ENCODE data around the gene NOD2. TPM values are rescaled to one million over a fixed set of nuclear protein-coding genes. Genes with fewer than 3 reads are reported as not detected.

NOD2 gene
- total RNA-seq, 1 donor from 2014 or later, result 0.46 TPM

DNA sequence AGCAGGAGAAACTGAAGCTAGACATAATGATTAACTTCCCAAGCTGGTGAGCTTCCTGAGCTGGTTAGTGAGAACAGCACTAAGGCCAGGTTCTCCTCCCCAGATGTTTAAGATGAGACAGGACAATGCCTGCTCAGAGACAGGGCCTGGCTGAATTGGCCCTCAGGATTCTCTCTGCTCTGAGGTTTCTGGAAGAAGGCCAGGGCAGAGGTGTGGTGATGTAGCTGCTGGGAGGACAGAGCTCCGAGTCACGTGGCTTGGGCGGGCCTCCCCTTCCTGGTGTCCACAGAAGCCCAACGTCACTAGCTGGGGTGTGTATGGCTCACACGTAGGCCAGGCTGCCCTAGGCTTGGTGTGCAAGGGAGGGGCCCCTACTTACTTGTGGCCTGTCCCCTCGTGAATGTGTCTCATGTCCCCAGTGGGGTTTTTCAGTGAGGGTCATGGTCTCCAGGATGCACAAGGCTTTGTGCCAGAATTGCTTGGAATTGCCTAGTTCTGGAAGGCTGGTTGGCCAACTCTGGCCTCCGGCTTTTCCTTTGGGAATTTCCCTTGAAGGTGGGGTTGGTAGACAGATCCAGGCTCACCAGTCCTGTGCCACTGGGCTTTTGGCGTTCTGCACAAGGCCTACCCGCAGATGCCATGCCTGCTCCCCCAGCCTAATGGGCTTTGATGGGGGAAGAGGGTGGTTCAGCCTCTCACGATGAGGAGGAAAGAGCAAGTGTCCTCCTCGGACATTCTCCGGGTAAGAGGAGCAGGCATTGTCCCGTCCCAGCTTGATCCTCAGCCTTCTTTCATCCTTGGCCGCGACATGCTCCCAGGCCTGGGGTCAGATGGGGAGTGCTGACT lies 3.4 kb downstream of the NOD2 start:
- H3K27me3 ChIP-seq (ENCODE audit: control insufficient read depth, insufficient read depth, low read length), result peaks cover 18% of the 10 kb centered on the region
- TF ChIP-seq CTCF (IDR thresholded peaks at IDR 0.05; ENCODE audit: insufficient read depth, low read length, poor library complexity, severe bottlenecking), result no peak
- no peak overlapping the region for H3K4me3 ChIP-seq (ENCODE audit: low read depth, low read length)
- H3K36me3 ChIP-seq (ENCODE audit: control insufficient read depth, insufficient read depth, low read length), result no peaks in the 10 kb centered on the region
- DNase-seq (ENCODE audit: low read depth), result no peak

DNA sequence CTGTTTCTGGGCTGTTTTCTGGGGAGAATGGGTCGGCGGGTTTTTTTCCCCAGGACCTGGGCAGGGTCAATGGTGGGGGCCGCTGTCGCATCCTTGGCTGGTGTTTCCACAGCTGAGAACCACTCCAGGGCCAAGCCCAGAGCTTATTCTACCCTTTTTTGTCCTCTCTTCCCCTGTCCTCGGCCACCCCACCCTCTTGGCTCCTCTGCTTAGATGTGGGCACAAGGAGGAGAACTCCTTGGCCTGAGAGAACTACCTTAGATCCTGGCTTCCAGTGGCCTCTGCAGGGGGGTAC lies 4.0 kb downstream of the NOD2 start:
- H3K36me3 ChIP-seq (ENCODE audit: control insufficient read depth, insufficient read depth, low read length), result no peaks in the 10 kb centered on the region
- no peak for DNase-seq (ENCODE audit: low read depth)

DNA sequence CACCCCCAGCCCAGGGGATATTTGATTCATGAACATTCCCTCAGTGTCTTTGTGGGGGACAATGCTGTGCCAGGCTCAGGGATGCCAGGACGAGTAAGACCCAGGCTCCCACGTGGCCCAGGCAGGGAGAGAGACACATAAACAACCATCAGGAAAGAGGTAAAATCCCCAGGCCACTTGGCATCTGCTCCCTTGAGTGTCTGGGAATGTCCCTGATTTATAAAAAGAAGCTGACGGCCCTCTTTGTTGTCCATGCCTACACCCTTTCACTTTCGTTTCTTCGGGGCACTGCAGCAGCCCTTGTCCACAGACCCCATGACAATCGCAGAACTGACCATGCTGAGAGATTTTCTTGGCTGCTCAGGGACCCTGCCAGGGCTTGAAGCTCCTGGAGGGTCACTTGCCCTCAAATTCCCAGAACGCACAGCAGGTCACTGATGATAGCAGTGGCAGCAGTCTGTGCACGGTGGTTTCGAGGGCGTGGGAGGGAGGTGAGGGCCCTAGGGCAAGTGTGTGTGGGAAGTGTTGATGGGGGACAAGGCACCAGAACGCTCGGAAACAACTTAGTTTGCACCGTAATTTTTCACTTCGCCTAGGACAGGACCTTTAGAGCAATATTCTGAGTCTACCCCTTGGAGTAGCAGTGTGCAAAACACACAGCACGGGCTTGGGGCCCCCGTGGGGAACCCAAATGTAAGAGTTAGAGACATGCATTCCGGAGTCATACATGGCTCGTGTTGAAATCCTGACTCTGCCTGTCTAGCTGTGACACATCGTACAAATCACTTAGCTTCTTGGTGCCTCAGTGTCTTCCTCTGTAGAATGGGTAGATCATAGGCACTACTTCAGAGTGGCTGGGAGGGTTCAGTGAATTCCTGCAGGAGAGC lies 4.7 kb downstream of the NOD2 start:
- no peaks in the 10 kb centered on the region for H3K36me3 ChIP-seq (ENCODE audit: control insufficient read depth, insufficient read depth, low read length)
- no peak overlapping the region for H3K4me3 ChIP-seq (ENCODE audit: low read depth, low read length)

More for the DNA sequence above, 4.0 kb downstream of the NOD2 start:
- no peak for TF ChIP-seq CTCF (IDR thresholded peaks at IDR 0.05; ENCODE audit: insufficient read depth, low read length, poor library complexity, severe bottlenecking)
- Histone ChIP-seq H3K27me3 (ENCODE audit: control insufficient read depth, insufficient read depth, low read length) (peaks cover 18% of the 10 kb centered on the region), H3K4me3 (ENCODE audit: low read depth, low read length) (no peak overlapping the region)

DNA sequence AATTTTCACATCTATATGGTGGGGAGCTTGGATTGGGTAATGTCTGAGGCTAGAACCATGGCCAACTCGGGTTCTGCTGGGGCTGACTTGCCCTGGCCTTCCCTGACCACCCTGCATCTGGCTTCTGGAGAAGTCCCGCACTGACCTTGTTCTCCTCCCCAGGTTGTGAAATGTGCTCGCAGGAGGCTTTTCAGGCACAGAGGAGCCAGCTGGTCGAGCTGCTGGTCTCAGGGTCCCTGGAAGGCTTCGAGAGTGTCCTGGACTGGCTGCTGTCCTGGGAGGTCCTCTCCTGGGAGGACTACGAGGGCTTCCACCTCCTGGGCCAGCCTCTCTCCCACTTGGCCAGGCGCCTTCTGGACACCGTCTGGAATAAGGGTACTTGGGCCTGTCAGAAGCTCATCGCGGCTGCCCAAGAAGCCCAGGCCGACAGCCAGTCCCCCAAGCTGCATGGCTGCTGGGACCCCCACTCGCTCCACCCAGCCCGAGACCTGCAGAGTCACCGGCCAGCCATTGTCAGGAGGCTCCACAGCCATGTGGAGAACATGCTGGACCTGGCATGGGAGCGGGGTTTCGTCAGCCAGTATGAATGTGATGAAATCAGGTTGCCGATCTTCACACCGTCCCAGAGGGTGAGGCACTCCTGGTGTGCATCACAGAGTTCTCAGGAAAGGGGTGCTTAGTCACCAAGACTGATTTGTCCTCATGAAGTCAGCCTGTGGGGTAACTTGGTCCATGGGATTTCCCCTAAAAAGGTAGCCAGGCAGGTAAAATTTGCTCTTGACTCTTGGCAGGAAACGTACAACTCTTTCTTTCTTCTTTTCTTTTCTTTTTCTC lies 6.1 kb downstream of the NOD2 start:
- no peak for TF ChIP-seq CTCF (IDR thresholded peaks at IDR 0.05; ENCODE audit: insufficient read depth, low read length, poor library complexity, severe bottlenecking)
- Histone ChIP-seq H3K36me3 (ENCODE audit: control insufficient read depth, insufficient read depth, low read length) (no peaks in the 10 kb centered on the region), H3K4me3 (ENCODE audit: low read depth, low read length) (no peak overlapping the region), H3K27me3 (ENCODE audit: control insufficient read depth, insufficient read depth, low read length) (no peaks in the 10 kb centered on the region)
- DNase-seq (ENCODE audit: low read depth), result no peak

More for the DNA sequence above, 4.7 kb downstream of the NOD2 start:
- no peak for DNase-seq (ENCODE audit: low read depth)
- H3K27me3 ChIP-seq (ENCODE audit: control insufficient read depth, insufficient read depth, low read length), result peaks cover 13% of the 10 kb centered on the region
- TF ChIP-seq CTCF (IDR thresholded peaks at IDR 0.05; ENCODE audit: insufficient read depth, low read length, poor library complexity, severe bottlenecking), result no peak

DNA sequence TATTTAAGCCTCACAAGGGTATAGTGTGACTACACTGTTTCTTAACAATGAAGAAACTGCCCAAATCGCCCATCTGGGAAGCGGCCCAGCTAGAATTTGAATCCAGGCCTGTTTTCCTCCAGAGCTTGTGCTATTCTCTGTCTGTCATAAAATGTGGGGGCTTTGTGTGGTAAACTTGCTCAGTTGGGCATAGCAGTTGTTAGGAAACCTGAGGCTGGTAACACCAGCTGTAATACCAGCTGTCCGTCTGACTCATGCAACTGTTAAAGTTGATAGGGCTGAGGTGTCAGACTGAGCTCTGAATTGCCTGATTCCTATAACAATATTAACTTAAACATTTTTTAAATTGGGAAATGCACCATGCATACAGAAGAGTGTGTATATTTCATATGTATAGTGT lies 9.3 kb downstream of the NOD2 start:
- DNase-seq (ENCODE audit: low read depth), result peak; percentile 69
- Histone ChIP-seq H3K27me3 (ENCODE audit: control insufficient read depth, insufficient read depth, low read length) (peaks cover 2% of the 10 kb centered on the region), H3K4me3 (ENCODE audit: low read depth, low read length) (no peak overlapping the region), H3K36me3 (ENCODE audit: control insufficient read depth, insufficient read depth, low read length) (no peaks in the 10 kb centered on the region)
- TF ChIP-seq CTCF (IDR thresholded peaks at IDR 0.05; ENCODE audit: insufficient read depth, low read length, poor library complexity, severe bottlenecking), result no peak

Measured in kidney epithelial cell (primary cell).